ENCODE results near the gene BCOR. TPM values are rescaled to one million over a fixed set of nuclear protein-coding genes. Genes with fewer than 3 reads are reported as not detected.

Gene BCOR
- total and polyA plus RNA-seq, 2 of the 4 experiments (the other 2 are of a cell fraction), result 7.5 to 9.0 TPM

GRCh38 chrX:40065296-40066046, 32.3 kb downstream of the BCOR start:
- Histone ChIP-seq H3K18ac (ENCODE audit: low read depth, low read length) (no peak overlapping the region), H3K9me1 (ENCODE audit: insufficient read depth, low read length) (0 out of 2 replicates have a peak, but pooled peaks cover 3% of the 10 kb centered on the region), H4K91ac (ENCODE audit: insufficient read depth, low read depth, low read length) (no peak overlapping the region), H4K5ac (ENCODE audit: low read depth, low read length) (no peak overlapping the region), H3K4me2 (ENCODE audit: low read depth, low read length) (no peak overlapping the region), H3K14ac (replicated peaks; ENCODE audit: low read depth, low read length) (no peak overlapping the region), H3K56ac (ENCODE audit: extremely low read depth, insufficient read depth, low read length) (no peak overlapping the region), H3K4me1 (ENCODE audit: control insufficient read depth, insufficient read depth, low read length) (no peaks in the 10 kb centered on the region), H2AK5ac (ENCODE audit: low read depth, low read length) (no peak overlapping the region), H3K23ac (ENCODE audit: low read depth, low read length) (no peak overlapping the region), H3K79me1 (ENCODE audit: low read depth in 1 of 2, low read length in 2 of 2) (peaks cover 4 to 12% of the 10 kb centered on the region in 2 experiments; a peak in 3 of 4 replicates), H4K8ac (ENCODE audit: low read depth in 2 of 2, low read length in 2 of 2) (no peak overlapping the region), H2AFZ (replicated peaks; ENCODE audit: low read length, poor library complexity) (no peak overlapping the region), H3K4ac (ENCODE audit: low read depth, low read length) (no peak overlapping the region), H2BK5ac (ENCODE audit: low read depth, low read length, poor library complexity, severe bottlenecking) (no peak overlapping the region), H3K9ac (ENCODE audit: low read depth, low read length) (no peak overlapping the region), H2AK9ac (replicated peaks; ENCODE audit: low read depth, low read length, poor library complexity) (no peak overlapping the region), H4K20me1 (ENCODE audit: insufficient read depth, low read length) (peaks cover 22% of the 10 kb centered on the region; the same call in 1 of the 2 replicates), H3K27ac (ENCODE audit: insufficient read depth, low read length) (no peak overlapping the region), H3K9me3 (ENCODE audit: control insufficient read depth, insufficient read depth, low read length) (no peaks in the 10 kb centered on the region), H3K36me3 (ENCODE audit: control insufficient read depth, insufficient read depth, low read length) (peaks cover 32% of the 10 kb centered on the region), H3K27me3 (ENCODE audit: control insufficient read depth, insufficient read depth, low read length) (no peaks in the 10 kb centered on the region; the same call in 1 of the 2 replicates), H3K4me3 (ENCODE audit: insufficient read depth, low read depth, low read length) (no peak overlapping the region), H2BK120ac (ENCODE audit: low read depth, low read length) (no peak overlapping the region), H2BK15ac (ENCODE audit: low read depth, low read length) (no peak overlapping the region), H2BK20ac (ENCODE audit: low read depth, low read length) (no peak overlapping the region)
- DNase-seq (no peak), ATAC-seq (ENCODE audit: low read depth) (no peak)
- in situ Hi-C loops (cut with MboI; ENCODE audit: low sequenced_read_pairs), result no loop called here
- TF ChIP-seq ELK1 (IDR thresholded peaks at IDR 0.05; ENCODE audit: borderline replicate concordance, low read depth, low read length) (no peak), MXI1 (IDR thresholded peaks at IDR 0.05; ENCODE audit: borderline replicate concordance, low read depth, low read length) (no peak), CHD1 (IDR thresholded peaks at IDR 0.05; ENCODE audit: low read depth, low read length) (no peak), CEBPB (IDR thresholded peaks at IDR 0.05; ENCODE audit: low read depth, low read length) (no peak), CTCF (conservative IDR thresholded peaks at IDR 0.05; ENCODE audit: low read depth, low read length) (no peak), NFE2L2 (IDR thresholded peaks at IDR 0.05; ENCODE audit: low read depth, low read length) (no peak), POLR2A (IDR thresholded peaks at IDR 0.05; ENCODE audit: low read depth, low read length) (no peak), MAFK (IDR thresholded peaks at IDR 0.05; ENCODE audit: low read depth, low read length) (no peak), RCOR1 (IDR thresholded peaks at IDR 0.05; ENCODE audit: insufficient replicate concordance, low read length) (no peak), BHLHE40 (IDR thresholded peaks at IDR 0.05; ENCODE audit: low read depth, low read length) (no peak), SMC3 (IDR thresholded peaks at IDR 0.05; ENCODE audit: low read depth, low read length) (no peak), RAD21 (IDR thresholded peaks at IDR 0.05; ENCODE audit: low read length) (no peak), MAZ (IDR thresholded peaks at IDR 0.05; ENCODE audit: borderline replicate concordance, low read depth, low read length) (no peak), USF2 (IDR thresholded peaks at IDR 0.05; ENCODE audit: low read depth, low read length) (no peak), RFX5 (IDR thresholded peaks at IDR 0.05; ENCODE audit: low read depth, low read length) (no peak)
- intact Hi-C loops (cut with micrococcal nuclease), result no loop called here
- no TSS peak for BruUV-seq (replicated peaks)
- POLR2A ChIA-PET (ENCODE audit: unreplicated experiment), result no interaction called here
- CTCF ChIA-PET, result no interaction called here
- WGBS, 2 experiments (ENCODE audit: extremely low coverage in 2 of 2, insufficient read length in 1 of 2), result 92% methylated on average over 5 of the region's 16 CpGs; no CpG with 5 or more reads in 1 of the 2 experiments
- dilution Hi-C loops (cut with HindIII; ENCODE audit: low sequenced_read_pairs, unreplicated experiment), result no loop called here
